Uterus (tissue), 2 donors: ENCODE measurements around the gene KDM6B.

Experiments
- POLR2A ChIP-seq, 2 donors: fragments of 450-650 bp; IDR thresholded peaks; one replicate each; pipeline ENCODE4 v1.6.1; 2016; ENCODE audit warnings: antibody characterized with exemption in 2 of 2, mild to moderate bottlenecking in 1 of 2, moderate library complexity in 1 of 2
- TF ChIP-seq, protein P1 (sequence below), 4 experiments: fragments of 200-600 bp in 2 of 4; fragments of 450-650 bp in 2 of 4; sonication (generic) in 2 of 4; IDR thresholded peaks; one replicate each; pipeline ENCODE4 v1.5.1; 2016 to 2019; ENCODE audit warnings: antibody characterized with exemption in 4 of 4, mild to moderate bottlenecking in 2 of 4, moderate library complexity in 1 of 4

DNA sequence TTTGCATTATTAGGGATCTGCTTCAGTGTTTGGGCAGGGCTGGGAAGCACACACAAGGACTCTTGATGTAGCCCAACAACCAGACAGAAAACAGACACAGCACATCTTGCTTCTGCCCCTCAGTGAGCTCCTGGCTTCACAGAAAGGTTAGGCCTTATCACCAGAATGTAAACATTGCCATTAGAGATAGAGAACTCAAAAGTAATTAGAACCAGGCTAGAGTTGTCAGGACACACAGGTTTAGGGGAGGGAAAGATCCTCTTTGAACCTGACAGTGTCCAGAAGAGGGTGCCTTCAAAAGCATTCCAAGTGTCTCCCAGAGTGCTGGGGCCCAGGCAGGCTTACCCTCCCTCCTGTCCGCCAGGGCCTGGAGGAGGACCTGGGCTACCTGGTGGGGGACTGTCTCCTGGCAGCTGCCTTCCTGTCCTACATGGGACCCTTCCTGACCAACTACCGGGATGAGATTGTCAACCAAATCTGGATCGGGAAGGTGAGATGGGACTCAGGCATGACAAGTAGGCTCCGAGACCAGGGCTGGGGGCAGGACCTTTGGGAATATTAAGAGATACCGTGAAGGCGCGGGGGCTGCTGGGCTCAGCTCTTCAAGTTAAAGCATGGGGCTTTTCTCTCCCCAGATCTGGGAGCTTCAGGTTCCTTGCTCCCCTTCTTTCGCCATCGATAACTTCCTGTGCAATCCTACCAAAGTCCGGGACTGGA lies 16.9 kb upstream of the KDM6B start:
- TF ChIP-seq, protein P1, sequence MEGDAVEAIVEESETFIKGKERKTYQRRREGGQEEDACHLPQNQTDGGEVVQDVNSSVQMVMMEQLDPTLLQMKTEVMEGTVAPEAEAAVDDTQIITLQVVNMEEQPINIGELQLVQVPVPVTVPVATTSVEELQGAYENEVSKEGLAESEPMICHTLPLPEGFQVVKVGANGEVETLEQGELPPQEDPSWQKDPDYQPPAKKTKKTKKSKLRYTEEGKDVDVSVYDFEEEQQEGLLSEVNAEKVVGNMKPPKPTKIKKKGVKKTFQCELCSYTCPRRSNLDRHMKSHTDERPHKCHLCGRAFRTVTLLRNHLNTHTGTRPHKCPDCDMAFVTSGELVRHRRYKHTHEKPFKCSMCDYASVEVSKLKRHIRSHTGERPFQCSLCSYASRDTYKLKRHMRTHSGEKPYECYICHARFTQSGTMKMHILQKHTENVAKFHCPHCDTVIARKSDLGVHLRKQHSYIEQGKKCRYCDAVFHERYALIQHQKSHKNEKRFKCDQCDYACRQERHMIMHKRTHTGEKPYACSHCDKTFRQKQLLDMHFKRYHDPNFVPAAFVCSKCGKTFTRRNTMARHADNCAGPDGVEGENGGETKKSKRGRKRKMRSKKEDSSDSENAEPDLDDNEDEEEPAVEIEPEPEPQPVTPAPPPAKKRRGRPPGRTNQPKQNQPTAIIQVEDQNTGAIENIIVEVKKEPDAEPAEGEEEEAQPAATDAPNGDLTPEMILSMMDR (IDR thresholded peaks at IDR 0.05): no peak
- no peak for TF ChIP-seq POLR2A (IDR thresholded peaks at IDR 0.05)
